Measurements from ENCODE around the gene PLPP7. TPM values are rescaled to one million over a fixed set of nuclear protein-coding genes. Genes with fewer than 3 reads are reported as not detected.
"Not testable (repeated sequence)": the region's sequence is repeated elsewhere in the genome, so short reads cannot be mapped to it uniquely, and the experiment has no call there.

The PLPP7 gene
- total and polyA plus RNA-seq, 4 donors = 6.2 to 15.3 (median 11.3) TPM

DNA sequence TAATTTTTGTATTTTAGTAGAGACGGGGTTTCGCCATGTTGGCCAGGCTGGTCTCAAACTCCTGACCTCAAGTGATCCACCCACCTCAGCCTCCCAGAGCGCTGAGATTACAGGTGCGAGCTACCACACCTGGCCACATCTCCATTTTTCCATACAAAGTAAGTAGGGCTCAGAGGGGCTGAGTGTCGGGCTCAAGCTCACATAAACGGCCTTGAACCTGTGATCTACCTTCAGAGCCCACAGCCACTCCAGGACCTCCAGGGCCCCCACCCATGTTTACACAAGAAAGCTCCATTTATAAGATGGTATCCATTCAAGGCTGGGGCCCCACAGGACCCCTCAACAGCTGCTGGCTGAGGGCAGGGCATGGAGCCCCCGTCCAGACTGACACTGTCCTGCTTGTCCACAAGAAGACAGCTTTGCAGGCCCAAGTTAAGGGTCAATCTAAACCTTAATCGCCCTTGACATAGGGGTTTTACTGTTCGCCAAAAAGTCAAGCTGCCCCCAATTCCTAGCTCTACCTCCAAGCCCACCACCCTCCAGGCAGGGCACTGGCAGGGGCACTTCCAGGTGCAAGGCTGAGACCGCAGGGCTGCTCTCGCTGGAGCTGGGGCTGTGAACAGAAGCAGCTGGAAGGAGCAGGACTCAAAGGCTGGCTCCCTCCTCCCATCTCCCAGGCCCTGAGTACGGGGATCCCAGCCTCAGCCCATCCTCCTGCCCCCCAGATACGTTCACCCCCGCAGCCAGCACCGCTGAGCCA, 32.1 kb upstream of the PLPP7 start:
- no peak overlapping the region for H3K27ac ChIP-seq (ENCODE audit: low read depth, low read length)
- DNase-seq (ENCODE audit: low read depth in 4 of 6, low spot score in 6 of 6) = no peak
- H3K4me3 ChIP-seq (ENCODE audit: low read depth, low read length) = no peak overlapping the region
- no peaks in the 10 kb centered on the region for H3K27me3 ChIP-seq (ENCODE audit: control insufficient read depth, insufficient read depth, low read length)
- peaks cover 39% of the 10 kb centered on the region for H3K36me3 ChIP-seq (ENCODE audit: control insufficient read depth, insufficient read depth, low read length)
- H3K9me3 ChIP-seq (ENCODE audit: control insufficient read depth, insufficient read depth, low read length) = no peaks in the 10 kb centered on the region
- H3K4me1 ChIP-seq (ENCODE audit: control insufficient read depth, insufficient read depth, low read length) = peaks cover 14% of the 10 kb centered on the region
- WGBS (ENCODE audit: insufficient coverage) = 89% methylated on average over 13 of the region's 15 CpGs

DNA sequence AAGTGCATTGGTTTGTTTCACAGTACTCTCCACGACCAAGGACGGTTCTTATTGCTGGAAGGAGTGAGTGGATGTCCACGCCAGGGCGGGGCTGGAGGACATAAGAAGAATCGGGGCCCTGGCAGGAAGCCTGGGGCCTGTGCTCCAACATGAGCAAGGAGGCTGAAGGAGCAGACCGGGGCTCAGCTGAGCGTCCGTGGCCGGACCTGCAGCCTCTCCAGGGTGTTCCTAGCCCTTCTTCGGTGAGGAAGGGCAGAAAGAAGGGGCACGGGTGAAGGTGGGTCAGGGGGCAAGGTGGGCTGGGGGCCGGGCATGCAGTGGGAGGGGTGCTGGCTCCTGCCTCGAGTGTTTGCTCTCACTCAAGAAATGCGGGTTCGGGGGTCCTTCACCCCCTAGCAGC, 31.3 kb upstream of the PLPP7 start:
- Histone ChIP-seq H3K27me3 (ENCODE audit: control insufficient read depth, insufficient read depth, low read length) (no peaks in the 10 kb centered on the region), H3K9me3 (ENCODE audit: control insufficient read depth, insufficient read depth, low read length) (no peaks in the 10 kb centered on the region), H3K27ac (ENCODE audit: low read depth, low read length) (no peak overlapping the region), H3K4me3 (ENCODE audit: low read depth, low read length) (no peak overlapping the region), H3K4me1 (ENCODE audit: control insufficient read depth, insufficient read depth, low read length) (peaks cover 14% of the 10 kb centered on the region), H3K36me3 (ENCODE audit: control insufficient read depth, insufficient read depth, low read length) (peaks cover 39% of the 10 kb centered on the region)
- DNase-seq (ENCODE audit: low read depth in 4 of 6, low spot score in 6 of 6) = no peak
- 77% methylated on average over 14 of the region's 15 CpGs for WGBS (ENCODE audit: insufficient coverage)

DNA sequence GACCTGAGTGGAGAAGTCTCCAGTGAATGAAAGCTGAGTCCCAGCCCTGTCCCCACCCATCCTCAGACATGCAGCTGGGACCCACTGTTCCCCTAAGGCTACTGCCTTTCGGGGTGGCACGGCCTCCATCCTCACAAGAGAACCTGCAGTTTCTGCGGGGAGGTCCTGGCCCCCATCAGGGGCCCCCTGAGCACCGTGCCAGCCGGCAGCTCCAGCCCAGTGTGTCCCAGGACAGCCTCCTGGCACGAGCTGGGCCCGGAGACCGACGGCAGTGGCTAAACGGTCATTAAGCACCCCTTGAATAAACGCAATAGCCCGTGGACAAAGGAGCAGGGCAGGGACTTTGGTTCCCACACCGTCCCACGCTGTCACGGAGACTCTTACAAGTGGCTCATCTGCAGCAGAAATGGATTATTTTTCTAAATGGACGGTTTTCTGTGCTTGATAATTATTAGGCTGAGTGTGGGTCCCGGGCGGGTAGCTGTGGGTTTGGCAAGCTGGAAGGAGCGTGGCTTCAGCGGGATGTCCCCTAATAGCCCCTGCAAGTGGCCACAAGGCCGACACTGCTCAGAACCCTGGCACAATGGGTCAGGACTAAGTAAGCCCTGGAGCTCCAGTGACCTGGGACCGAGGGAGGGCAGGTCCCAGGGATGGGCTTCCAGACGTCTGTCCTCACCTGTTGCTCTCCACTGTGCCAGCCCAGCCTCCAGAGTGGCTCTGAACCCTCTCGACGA, 30.7 kb upstream of the PLPP7 start:
- WGBS (ENCODE audit: insufficient coverage) = 42% methylated on average over 25 of the region's 25 CpGs
- Histone ChIP-seq H3K27ac (ENCODE audit: low read depth, low read length) (no peak overlapping the region), H3K4me3 (ENCODE audit: low read depth, low read length) (no peak overlapping the region), H3K36me3 (ENCODE audit: control insufficient read depth, insufficient read depth, low read length) (peaks cover 39% of the 10 kb centered on the region), H3K27me3 (ENCODE audit: control insufficient read depth, insufficient read depth, low read length) (no peaks in the 10 kb centered on the region), H3K4me1 (ENCODE audit: control insufficient read depth, insufficient read depth, low read length) (peaks cover 14% of the 10 kb centered on the region), H3K9me3 (ENCODE audit: control insufficient read depth, insufficient read depth, low read length) (no peaks in the 10 kb centered on the region)
- DNase-seq (ENCODE audit: low read depth in 4 of 6, low spot score in 6 of 6) = no peak

DNA sequence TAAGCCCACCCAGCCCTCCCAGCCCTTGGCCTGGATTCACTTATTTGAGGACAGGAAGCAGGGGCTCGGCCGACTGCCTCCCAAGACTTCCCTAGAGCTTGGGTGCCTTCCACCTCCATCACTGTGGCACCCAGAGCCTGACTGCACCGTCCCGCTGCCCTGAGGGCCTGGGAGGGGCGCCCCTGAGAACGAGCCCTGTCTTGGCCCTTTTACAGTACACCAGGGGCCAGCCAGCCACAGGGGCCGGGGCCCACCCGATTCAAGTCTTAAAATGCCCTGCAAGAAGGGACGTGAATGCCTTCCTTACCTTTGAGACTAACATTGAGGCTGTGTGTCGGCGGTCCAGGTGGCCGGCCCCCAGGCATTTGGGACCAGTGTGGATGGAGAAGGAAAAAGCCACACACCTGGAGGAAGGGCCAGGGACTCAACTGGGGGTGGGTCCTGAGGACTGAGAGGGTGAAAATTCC, 30.1 kb upstream of the PLPP7 start:
- no peak overlapping the region for H3K4me3 ChIP-seq (ENCODE audit: low read depth, low read length)
- H3K4me1 ChIP-seq (ENCODE audit: control insufficient read depth, insufficient read depth, low read length) = peaks cover 14% of the 10 kb centered on the region
- H3K9me3 ChIP-seq (ENCODE audit: control insufficient read depth, insufficient read depth, low read length) = no peaks in the 10 kb centered on the region
- H3K27ac ChIP-seq (ENCODE audit: low read depth, low read length) = no peak overlapping the region
- WGBS (ENCODE audit: insufficient coverage) = 95% methylated on average over 11 of the region's 12 CpGs
- DNase-seq (ENCODE audit: low read depth in 4 of 6, low spot score in 6 of 6) = no peak
- H3K27me3 ChIP-seq (ENCODE audit: control insufficient read depth, insufficient read depth, low read length) = no peaks in the 10 kb centered on the region
- peaks cover 39% of the 10 kb centered on the region for H3K36me3 ChIP-seq (ENCODE audit: control insufficient read depth, insufficient read depth, low read length)

GRCh38 chr9:131259916-131260597, 29.5 kb upstream of the PLPP7 start:
- H3K27ac ChIP-seq (ENCODE audit: low read depth, low read length) = no peak overlapping the region
- H3K4me1 ChIP-seq (ENCODE audit: control insufficient read depth, insufficient read depth, low read length) = peaks cover 14% of the 10 kb centered on the region
- no peaks in the 10 kb centered on the region for H3K27me3 ChIP-seq (ENCODE audit: control insufficient read depth, insufficient read depth, low read length)
- no peaks in the 10 kb centered on the region for H3K9me3 ChIP-seq (ENCODE audit: control insufficient read depth, insufficient read depth, low read length)
- no peak overlapping the region for H3K4me3 ChIP-seq (ENCODE audit: low read depth, low read length)
- H3K36me3 ChIP-seq (ENCODE audit: control insufficient read depth, insufficient read depth, low read length) = peaks cover 39% of the 10 kb centered on the region
- WGBS (ENCODE audit: insufficient coverage) = 78% methylated on average over 4 of the region's 20 CpGs
- no peak for DNase-seq (ENCODE audit: low read depth in 4 of 6, low spot score in 6 of 6)

GRCh38 chr9:131260751-131261452, 28.6 kb upstream of the PLPP7 start:
- 95% methylated on average over 33 of the region's 33 CpGs for WGBS (ENCODE audit: insufficient coverage)
- Histone ChIP-seq H3K4me1 (ENCODE audit: control insufficient read depth, insufficient read depth, low read length) (peaks cover 14% of the 10 kb centered on the region), H3K9me3 (ENCODE audit: control insufficient read depth, insufficient read depth, low read length) (no peaks in the 10 kb centered on the region), H3K27ac (ENCODE audit: low read depth, low read length) (no peak overlapping the region), H3K36me3 (ENCODE audit: control insufficient read depth, insufficient read depth, low read length) (peaks cover 43% of the 10 kb centered on the region), H3K4me3 (ENCODE audit: low read depth, low read length) (no peak overlapping the region), H3K27me3 (ENCODE audit: control insufficient read depth, insufficient read depth, low read length) (no peaks in the 10 kb centered on the region)
- DNase-seq (ENCODE audit: low read depth in 4 of 6, low spot score in 6 of 6) = no peak

DNA sequence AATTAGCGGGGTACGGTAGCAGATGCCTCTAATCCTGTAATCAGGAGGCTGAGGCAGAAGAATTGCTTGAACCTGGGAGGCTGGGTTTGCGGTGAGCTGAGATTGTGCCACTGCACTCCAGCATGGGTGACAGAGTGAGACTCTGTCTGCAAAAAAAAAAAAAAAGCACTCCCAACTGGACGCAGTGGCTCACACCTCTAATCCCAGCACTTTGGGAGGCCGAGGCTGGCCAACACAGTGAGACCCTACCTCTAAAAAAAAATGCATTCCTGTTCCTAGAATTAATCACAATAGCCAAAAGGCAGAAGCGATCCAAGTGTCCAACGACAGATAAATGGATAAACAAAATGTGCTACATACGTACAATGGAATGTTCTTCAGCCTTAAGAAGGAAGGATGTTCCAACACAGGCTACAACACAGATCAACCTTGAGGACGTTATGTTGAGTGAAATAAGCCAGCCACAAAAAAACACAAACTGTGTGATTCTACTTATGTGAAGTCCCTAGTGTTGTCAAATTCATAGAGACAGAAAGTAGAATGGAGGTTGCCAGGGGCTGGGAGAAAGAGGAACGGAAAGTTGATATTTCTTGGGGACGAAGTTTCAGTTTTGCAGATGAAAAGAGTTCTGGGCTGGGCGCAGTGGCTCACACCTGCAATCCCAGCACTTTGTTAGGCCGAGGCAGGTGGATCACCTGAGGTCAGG, 27.0 kb upstream of the PLPP7 start:
- Histone ChIP-seq H3K36me3 (ENCODE audit: control insufficient read depth, insufficient read depth, low read length) (peaks cover 47% of the 10 kb centered on the region), H3K27me3 (ENCODE audit: control insufficient read depth, insufficient read depth, low read length) (no peaks in the 10 kb centered on the region), H3K4me1 (ENCODE audit: control insufficient read depth, insufficient read depth, low read length) (peaks cover 14% of the 10 kb centered on the region), H3K9me3 (ENCODE audit: control insufficient read depth, insufficient read depth, low read length) (no peaks in the 10 kb centered on the region), H3K4me3 (ENCODE audit: low read depth, low read length) (no peak overlapping the region), H3K27ac (ENCODE audit: low read depth, low read length) (no peak overlapping the region)
- no peak for DNase-seq (ENCODE audit: low read depth in 4 of 6, low spot score in 6 of 6)
- 92% methylated on average over 7 of the region's 13 CpGs for WGBS (ENCODE audit: insufficient coverage)

- H3K27ac ChIP-seq (ENCODE audit: low read depth, low read length); H3K9me3 ChIP-seq (ENCODE audit: control insufficient read depth, insufficient read depth, low read length); H3K27me3 ChIP-seq (ENCODE audit: control insufficient read depth, insufficient read depth, low read length); DNase-seq (ENCODE audit: low read depth in 4 of 6, low spot score in 6 of 6); H3K4me3 ChIP-seq (ENCODE audit: low read depth, low read length): not testable (repeated sequence)
- Histone ChIP-seq H3K36me3 (ENCODE audit: control insufficient read depth, insufficient read depth, low read length) (peaks cover 44% of the 10 kb centered on the region), H3K4me1 (ENCODE audit: control insufficient read depth, insufficient read depth, low read length) (peaks cover 14% of the 10 kb centered on the region)
- 100% methylated on average over 2 of the region's 5 CpGs for WGBS (ENCODE audit: insufficient coverage)
Measured at GRCh38 chr9:131263033-131263343, 26.5 kb upstream of the PLPP7 start.

- DNase-seq (ENCODE audit: low read depth in 4 of 6, low spot score in 6 of 6) = no peak
- no peak overlapping the region for H3K27ac ChIP-seq (ENCODE audit: low read depth, low read length)
- H3K4me1 ChIP-seq (ENCODE audit: control insufficient read depth, insufficient read depth, low read length) = peaks cover 11% of the 10 kb centered on the region
- H3K27me3 ChIP-seq (ENCODE audit: control insufficient read depth, insufficient read depth, low read length) = no peaks in the 10 kb centered on the region
- peaks cover 39% of the 10 kb centered on the region for H3K36me3 ChIP-seq (ENCODE audit: control insufficient read depth, insufficient read depth, low read length)
- 84% methylated on average over 5 of the region's 6 CpGs for WGBS (ENCODE audit: insufficient coverage)
- H3K9me3 ChIP-seq (ENCODE audit: control insufficient read depth, insufficient read depth, low read length) = no peaks in the 10 kb centered on the region
- no peak overlapping the region for H3K4me3 ChIP-seq (ENCODE audit: low read depth, low read length)
Measured at GRCh38 chr9:131263701-131264100, 25.8 kb upstream of the PLPP7 start.
